Lung (tissue), 12 donors: ENCODE data around the gene MRPL2. TPM values are rescaled to one million over a fixed set of nuclear protein-coding genes. Genes with fewer than 3 reads are reported as not detected.

ENCODE experiments used
- ATAC-seq: fragments of 200-7000 bp; cut with Tn5 transposase; one replicate; pipeline ENCODE4 v1.9.1; 2020; ENCODE audit warnings: moderate number of reproducible peaks; ENCODE audit not compliant: insufficient read depth, low FRiP score
- DNase-seq, 3 donors: peaks; one replicate each; pipeline ENCODE4 v3.0.0-alpha.2; 2013 to 2017
- H3K27ac ChIP-seq, 2 donors: one replicate each; pipeline ENCODE4 v1.5.1; 2013; ENCODE audit warnings: mild to moderate bottlenecking in 2 of 2, moderate library complexity in 2 of 2, control low read depth in 1 of 2, inconsistent platforms in 1 of 2, low read depth in 1 of 2, low read length in 1 of 2
- H3K27me3 ChIP-seq, 3 donors: one replicate each; pipeline ENCODE4 v1.5.1; 2013; ENCODE audit warnings: low read length in 2 of 3; ENCODE audit not compliant: control insufficient read depth in 3 of 3, insufficient read depth in 3 of 3
- H3K36me3 ChIP-seq, 4 donors: one replicate each; pipeline ENCODE4 v1.5.1; 2013; ENCODE audit warnings: low read length in 4 of 4, mild to moderate bottlenecking in 1 of 4, moderate library complexity in 1 of 4; ENCODE audit not compliant: control insufficient read depth in 4 of 4, insufficient read depth in 4 of 4
- H3K4me1 ChIP-seq, 5 donors: one replicate each; pipeline ENCODE4 v1.5.1; 2013; ENCODE audit warnings: low read length in 5 of 5, mild to moderate bottlenecking in 2 of 5, moderate library complexity in 1 of 5; ENCODE audit not compliant: control insufficient read depth in 5 of 5, insufficient read depth in 5 of 5
- H3K4me3 ChIP-seq: one replicate; pipeline ENCODE4 v1.5.1; 2013; ENCODE audit warnings: mild to moderate bottlenecking, control low read depth, moderate library complexity
- H3K9ac ChIP-seq, 2 donors: one replicate each; pipeline ENCODE4 v1.5.1; 2013; ENCODE audit warnings: low read length in 2 of 2, control low read depth in 1 of 2; ENCODE audit not compliant: insufficient read depth in 1 of 2
- H3K9me3 ChIP-seq, 4 donors: one replicate each; pipeline ENCODE4 v1.5.1; 2013; ENCODE audit warnings: low read length in 3 of 4, mild to moderate bottlenecking in 1 of 4, moderate library complexity in 1 of 4; ENCODE audit not compliant: control insufficient read depth in 4 of 4, insufficient read depth in 3 of 4
- CTCF ChIP-seq: IDR thresholded peaks from 2 replicates; pipeline ENCODE4 v1.5.1; 2012; ENCODE audit warnings: mild to moderate bottlenecking; ENCODE audit errors: control extremely low read depth, extremely low read depth
- WGBS, 2 donors: extraction: QIAGEN DNeasy Blood & Tissue Kit; methylation state at CpG; one replicate each; pipeline ENCODE4 v1.1.7; 2013; 5-methylcytosine and 5-hydroxymethylcytosine counted together
- polyA plus RNA-seq, 2 donors: library from polyadenylated mRNA; stranded (reverse); fragments of 200-250 nt; gene quantifications; one replicate each; pipeline ENCODE4 v1.2.1, GENCODE V29; 2013
- total RNA-seq, 2 donors: library from RNA; depleted of rRNA in 1 of 2; stranded (reverse); fragments of >200 nt in 1 of 2; gene quantifications; one replicate each; pipeline ENCODE4 v1.2.1, GENCODE V29; 2014 to 2021
- donor health status: control.
- donor health status: control.
- donor health status: Bipolar disorder and iron deficiency.
- donor health status: healthy.
- donor health status: DM: yes; HTN: yes; CAD: no.

The MRPL2 gene
- total and polyA plus RNA-seq, 4 donors, result 11.5 to 84.0 (median 46.1) TPM

DNA sequence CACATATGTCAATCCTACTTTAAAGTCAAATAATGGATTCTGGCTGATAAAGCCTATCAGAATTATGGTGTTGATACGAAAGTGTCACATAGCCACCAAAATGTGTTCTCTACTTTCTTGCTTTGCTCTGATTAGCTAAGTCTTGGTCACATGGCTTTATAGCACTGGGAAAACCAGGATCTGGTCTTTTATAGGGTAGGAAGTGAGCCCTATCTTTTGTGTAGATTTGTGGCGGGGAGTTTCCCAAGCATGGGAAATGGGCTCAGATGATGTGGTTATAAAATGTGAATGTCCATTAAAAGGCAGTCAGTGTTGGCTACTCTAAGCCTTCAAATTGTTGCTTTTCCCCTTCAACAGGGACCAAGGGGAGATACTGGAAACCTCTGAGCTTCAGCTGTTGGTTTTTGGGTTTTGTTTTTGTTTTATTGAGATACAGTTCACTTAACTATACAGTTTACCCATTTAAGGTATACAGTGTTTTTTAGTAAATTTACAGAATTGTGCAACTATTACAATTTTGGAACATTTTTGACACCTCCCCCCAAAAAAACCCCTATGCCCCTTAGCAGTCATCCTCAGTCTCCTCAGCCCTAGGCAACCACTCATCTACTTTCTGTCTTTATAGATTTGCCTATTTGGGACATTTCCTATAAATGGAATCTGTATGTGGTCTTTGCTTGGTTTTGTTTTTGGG lies 25.6 kb downstream of the MRPL2 start:
- TF ChIP-seq CTCF, result no peak
- H3K27me3 ChIP-seq, result no peaks in the 10 kb centered on the region
- H3K27ac ChIP-seq, result no peak overlapping the region
- no peaks in the 10 kb centered on the region for H3K9me3 ChIP-seq
- H3K4me1 ChIP-seq, result no peaks in the 10 kb centered on the region
- ATAC-seq (no peak), DNase-seq (no peak)
- H3K9ac ChIP-seq, result no peak overlapping the region
- no peak overlapping the region for H3K4me3 ChIP-seq
- H3K36me3 ChIP-seq, result peaks cover 24 to 49% (median 34%) of the 10 kb centered on the region in 4 donors
- WGBS, 2 donors, result 85 to 89% methylated on average over 2 of the region's 2 CpGs

DNA sequence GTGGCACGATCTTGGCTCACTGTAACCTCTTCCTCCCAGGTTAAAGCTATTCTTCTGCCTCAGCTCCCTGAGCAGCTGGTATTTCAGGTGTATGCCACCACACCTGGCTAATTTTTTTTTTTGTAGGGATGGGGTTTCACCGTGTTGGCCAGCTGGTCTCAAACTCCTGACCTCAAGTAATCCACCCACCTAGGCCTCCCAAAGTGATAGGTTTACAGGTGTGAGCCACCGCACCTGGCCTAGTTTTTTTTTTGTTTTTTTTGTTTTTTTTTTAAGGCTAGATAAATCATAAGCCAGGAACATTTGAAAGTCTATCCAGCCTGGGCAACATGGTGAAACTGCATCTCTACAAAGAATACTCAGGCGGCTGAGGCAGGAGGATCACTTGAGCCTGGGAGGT lies 26.9 kb downstream of the MRPL2 start:
- H3K9me3 ChIP-seq, result no peaks in the 10 kb centered on the region
- peaks cover 27 to 46% (median 30%) of the 10 kb centered on the region in 4 donors for H3K36me3 ChIP-seq
- H3K4me1 ChIP-seq, result no peaks in the 10 kb centered on the region
- H3K27ac ChIP-seq, result no peak overlapping the region
- no peak overlapping the region for H3K4me3 ChIP-seq
- ATAC-seq, result no peak
- no peak for DNase-seq
- WGBS, 2 donors, result 93 to 99% methylated on average over 4 of the region's 4 CpGs
- H3K27me3 ChIP-seq, result no peaks in the 10 kb centered on the region
- H3K9ac ChIP-seq, result no peak overlapping the region
- TF ChIP-seq CTCF, result no peak

DNA sequence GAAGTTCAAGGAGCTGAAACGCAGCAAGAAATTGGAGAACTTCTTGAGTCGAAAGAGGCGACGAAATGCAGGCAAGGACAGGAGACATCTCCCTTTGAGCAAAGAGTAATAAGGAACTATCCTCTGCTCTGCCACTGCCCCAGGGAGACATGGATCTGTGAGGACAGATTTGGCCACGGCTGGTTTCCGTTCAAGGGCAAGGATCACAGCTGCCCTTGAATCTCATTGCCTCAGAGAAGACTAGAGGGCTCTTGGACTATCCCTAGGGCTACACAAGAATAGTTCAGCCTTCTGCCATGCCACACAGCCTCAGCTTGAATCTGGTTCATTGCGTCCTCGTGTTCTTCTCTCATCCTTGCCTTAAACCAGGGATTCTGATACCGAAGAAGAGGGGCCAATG lies 30.1 kb downstream of the MRPL2 start:
- Histone ChIP-seq H3K4me1 (no peaks in the 10 kb centered on the region), H3K27ac (no peak overlapping the region), H3K4me3 (no peak overlapping the region), H3K36me3 (peaks cover 20 to 46% (median 44%) of the 10 kb centered on the region in 4 donors), H3K27me3 (no peaks in the 10 kb centered on the region), H3K9ac (no peak overlapping the region), H3K9me3 (no peaks in the 10 kb centered on the region)
- no peak for ATAC-seq
- TF ChIP-seq CTCF, result no peak
- 92 to 97% methylated on average over 9 of the region's 9 CpGs for WGBS, 2 donors
- no peak for DNase-seq

DNA sequence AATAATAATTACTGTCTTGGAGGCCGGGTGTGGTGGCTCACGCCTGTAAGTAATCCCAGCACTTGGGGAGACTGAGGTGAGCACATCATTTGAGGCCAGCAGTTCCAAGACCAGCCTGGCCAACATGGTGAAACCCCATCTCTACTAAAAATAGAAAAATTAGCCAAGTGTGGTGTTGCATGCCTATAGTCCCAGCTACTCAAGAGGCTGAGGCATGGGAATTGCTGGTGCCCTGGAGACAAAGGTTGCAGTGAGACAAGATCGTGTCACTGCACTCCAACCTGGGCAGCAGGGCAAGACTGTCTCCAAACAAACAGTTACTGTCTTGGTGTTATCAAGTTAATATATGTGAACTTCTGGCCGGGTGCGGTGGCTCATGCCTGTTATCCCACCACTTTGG lies 32.9 kb downstream of the MRPL2 start:
- Histone ChIP-seq H3K27me3 (no peaks in the 10 kb centered on the region), H3K4me3 (no peak overlapping the region), H3K9ac (no peak overlapping the region), H3K4me1 (peaks cover 0 to 4% (median 0%) of the 10 kb centered on the region in 5 donors), H3K36me3 (peaks cover 19 to 41% (median 39%) of the 10 kb centered on the region in 4 donors), H3K27ac (no peak overlapping the region), H3K9me3 (no peaks in the 10 kb centered on the region)
- no peak for ATAC-seq
- TF ChIP-seq CTCF, result no peak
- DNase-seq, result no peak
- WGBS, 2 donors, result 97% methylated on average over 5 of the region's 5 CpGs
